Measurements from ENCODE around the gene LZTS2.

Gene LZTS2

DNA sequence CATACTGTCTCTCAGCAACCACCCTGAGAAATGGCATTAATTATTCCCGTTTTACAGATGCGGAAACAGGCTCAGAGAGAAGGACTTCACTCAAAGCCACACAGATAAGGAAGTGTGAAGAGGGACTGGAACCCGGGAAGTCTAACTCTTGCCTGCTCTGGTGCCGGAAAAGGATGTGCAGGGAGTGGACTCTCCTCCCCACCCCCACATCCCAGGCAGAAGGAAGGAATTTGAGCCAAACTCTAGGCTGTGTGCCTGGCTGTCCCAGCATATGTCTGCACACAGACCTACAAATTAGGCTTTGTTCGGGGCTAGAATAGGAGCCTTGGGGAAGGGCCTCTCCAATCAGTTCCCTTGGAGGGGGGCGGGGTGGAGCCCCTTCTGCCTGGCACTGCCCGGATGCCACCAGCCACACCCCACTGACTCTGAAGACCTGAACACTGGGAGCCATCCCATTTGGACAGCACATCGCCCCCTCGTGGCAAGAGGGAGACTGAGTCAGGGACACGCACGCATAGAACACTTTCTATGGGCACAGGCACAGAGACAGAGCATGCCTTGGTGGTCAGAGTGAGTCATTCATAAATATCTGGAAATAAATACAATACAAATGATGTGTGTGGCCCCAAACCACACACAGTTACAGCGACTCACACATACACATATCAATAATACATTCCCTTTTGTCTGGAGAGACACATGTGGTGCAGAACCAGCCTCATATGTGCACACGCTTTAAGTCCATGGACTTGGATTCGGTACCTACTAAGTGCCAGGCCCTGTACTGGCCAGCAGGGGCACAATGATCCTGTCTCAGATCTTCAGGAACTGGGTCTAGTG is 13.1 kb downstream of the LZTS2 start:
- no peak overlapping the region for H3K4me3 ChIP-seq (ENCODE audit: low read depth, low read length)
- no peak overlapping the region for H3K9ac ChIP-seq (ENCODE audit: low read depth, low read length)
- no peaks in the 10 kb centered on the region for H3K36me3 ChIP-seq (ENCODE audit: control insufficient read depth, insufficient read depth, low read length)
- H3K4me1 ChIP-seq (ENCODE audit: control insufficient read depth, insufficient read depth, low read length) = no peaks in the 10 kb centered on the region
- H3K27me3 ChIP-seq (ENCODE audit: control insufficient read depth, insufficient read depth, low read length) = peaks cover 30% of the 10 kb centered on the region
- no peaks in the 10 kb centered on the region for H3K9me3 ChIP-seq (ENCODE audit: control insufficient read depth, insufficient read depth, low read length)

GRCh38 chr10:101013365-101013825 is 13.8 kb downstream of the LZTS2 start:
- Histone ChIP-seq H3K9ac (ENCODE audit: low read depth, low read length) (no peak overlapping the region), H3K4me1 (ENCODE audit: control insufficient read depth, insufficient read depth, low read length) (no peaks in the 10 kb centered on the region), H3K27me3 (ENCODE audit: control insufficient read depth, insufficient read depth, low read length) (peaks cover 37% of the 10 kb centered on the region), H3K4me3 (ENCODE audit: low read depth, low read length) (no peak overlapping the region), H3K36me3 (ENCODE audit: control insufficient read depth, insufficient read depth, low read length) (no peaks in the 10 kb centered on the region), H3K9me3 (ENCODE audit: control insufficient read depth, insufficient read depth, low read length) (no peaks in the 10 kb centered on the region)

GRCh38 chr10:101014230-101014884 is 14.7 kb downstream of the LZTS2 start:
- Histone ChIP-seq H3K36me3 (ENCODE audit: control insufficient read depth, insufficient read depth, low read length) (no peaks in the 10 kb centered on the region), H3K27me3 (ENCODE audit: control insufficient read depth, insufficient read depth, low read length) (peaks cover 45% of the 10 kb centered on the region), H3K4me1 (ENCODE audit: control insufficient read depth, insufficient read depth, low read length) (no peaks in the 10 kb centered on the region), H3K9me3 (ENCODE audit: control insufficient read depth, insufficient read depth, low read length) (no peaks in the 10 kb centered on the region), H3K9ac (ENCODE audit: low read depth, low read length) (no peak overlapping the region), H3K4me3 (ENCODE audit: low read depth, low read length) (no peak overlapping the region)

- no peak overlapping the region for H3K9ac ChIP-seq (ENCODE audit: low read depth, low read length)
- H3K4me3 ChIP-seq (ENCODE audit: low read depth, low read length) = no peak overlapping the region
- no peaks in the 10 kb centered on the region for H3K36me3 ChIP-seq (ENCODE audit: control insufficient read depth, insufficient read depth, low read length)
- no peaks in the 10 kb centered on the region for H3K4me1 ChIP-seq (ENCODE audit: control insufficient read depth, insufficient read depth, low read length)
- H3K27me3 ChIP-seq (ENCODE audit: control insufficient read depth, insufficient read depth, low read length) = peaks cover 51% of the 10 kb centered on the region
- H3K9me3 ChIP-seq (ENCODE audit: control insufficient read depth, insufficient read depth, low read length) = no peaks in the 10 kb centered on the region
Measured at GRCh38 chr10:101014966-101015581, 15.5 kb downstream of the LZTS2 start.

DNA sequence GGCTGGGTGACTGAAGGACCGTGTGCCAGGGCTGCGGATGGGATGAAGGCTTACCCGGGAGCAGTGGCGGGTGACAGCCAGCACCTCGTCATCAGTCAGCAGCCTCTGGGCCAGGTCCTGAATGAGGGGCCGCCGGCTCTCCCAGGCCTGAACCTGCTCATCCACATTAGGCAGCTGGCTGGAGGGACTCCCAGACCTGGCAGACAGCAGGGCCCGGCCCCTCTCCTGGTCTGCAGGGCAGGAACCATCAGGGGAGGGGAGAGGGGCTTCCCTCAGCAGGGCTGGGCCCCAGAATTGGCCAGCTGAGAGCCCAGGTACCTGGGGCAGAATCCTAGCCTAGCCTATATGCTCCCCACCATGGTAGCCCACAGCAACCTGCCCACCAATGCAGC is 16.0 kb downstream of the LZTS2 start:
- Histone ChIP-seq H3K4me1 (ENCODE audit: control insufficient read depth, insufficient read depth, low read length) (no peaks in the 10 kb centered on the region), H3K36me3 (ENCODE audit: control insufficient read depth, insufficient read depth, low read length) (no peaks in the 10 kb centered on the region), H3K9me3 (ENCODE audit: control insufficient read depth, insufficient read depth, low read length) (no peaks in the 10 kb centered on the region), H3K4me3 (ENCODE audit: low read depth, low read length) (no peak overlapping the region), H3K9ac (ENCODE audit: low read depth, low read length) (no peak overlapping the region), H3K27me3 (ENCODE audit: control insufficient read depth, insufficient read depth, low read length) (peaks cover 53% of the 10 kb centered on the region)

- Histone ChIP-seq H3K36me3 (ENCODE audit: control insufficient read depth, insufficient read depth, low read length) (peaks cover 2% of the 10 kb centered on the region), H3K9me3 (ENCODE audit: control insufficient read depth, insufficient read depth, low read length) (no peaks in the 10 kb centered on the region), H3K4me1 (ENCODE audit: control insufficient read depth, insufficient read depth, low read length) (no peaks in the 10 kb centered on the region), H3K4me3 (ENCODE audit: low read depth, low read length) (no peak overlapping the region), H3K27me3 (ENCODE audit: control insufficient read depth, insufficient read depth, low read length) (peaks cover 55% of the 10 kb centered on the region), H3K9ac (ENCODE audit: low read depth, low read length) (no peak overlapping the region)
Measured at GRCh38 chr10:101016814-101017213, 17.2 kb downstream of the LZTS2 start.

DNA sequence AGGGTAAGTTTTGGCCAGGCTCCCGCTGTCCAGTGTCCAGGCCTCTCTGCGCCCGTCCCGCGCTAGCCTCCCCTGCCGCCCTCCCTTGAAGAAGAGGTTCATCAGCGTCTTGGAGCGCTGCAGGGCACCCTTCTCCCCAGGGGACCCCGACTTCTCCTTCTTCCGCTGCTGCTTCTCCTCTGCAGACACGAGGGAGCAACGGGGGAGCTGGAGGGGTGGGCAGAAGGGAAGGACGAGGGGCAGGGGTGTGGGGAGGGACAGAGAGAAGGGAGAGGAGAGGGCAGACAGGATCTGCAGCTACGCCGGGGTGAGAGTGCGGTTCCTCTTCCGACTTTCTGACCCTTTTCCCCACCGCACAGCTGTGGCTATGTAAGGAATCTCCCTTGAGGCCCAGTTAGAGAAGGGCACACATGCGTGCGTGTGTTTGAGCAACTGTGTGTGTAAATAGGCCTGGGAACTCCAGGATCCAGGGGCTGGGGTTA is 18.6 kb downstream of the LZTS2 start:
- Histone ChIP-seq H3K36me3 (ENCODE audit: control insufficient read depth, insufficient read depth, low read length) (peaks cover 2% of the 10 kb centered on the region), H3K9me3 (ENCODE audit: control insufficient read depth, insufficient read depth, low read length) (no peaks in the 10 kb centered on the region), H3K9ac (ENCODE audit: low read depth, low read length) (no peak overlapping the region), H3K4me3 (ENCODE audit: low read depth, low read length) (peak overlapping the region; percentile 53), H3K4me1 (ENCODE audit: control insufficient read depth, insufficient read depth, low read length) (no peaks in the 10 kb centered on the region), H3K27me3 (ENCODE audit: control insufficient read depth, insufficient read depth, low read length) (peaks cover 55% of the 10 kb centered on the region)

DNA sequence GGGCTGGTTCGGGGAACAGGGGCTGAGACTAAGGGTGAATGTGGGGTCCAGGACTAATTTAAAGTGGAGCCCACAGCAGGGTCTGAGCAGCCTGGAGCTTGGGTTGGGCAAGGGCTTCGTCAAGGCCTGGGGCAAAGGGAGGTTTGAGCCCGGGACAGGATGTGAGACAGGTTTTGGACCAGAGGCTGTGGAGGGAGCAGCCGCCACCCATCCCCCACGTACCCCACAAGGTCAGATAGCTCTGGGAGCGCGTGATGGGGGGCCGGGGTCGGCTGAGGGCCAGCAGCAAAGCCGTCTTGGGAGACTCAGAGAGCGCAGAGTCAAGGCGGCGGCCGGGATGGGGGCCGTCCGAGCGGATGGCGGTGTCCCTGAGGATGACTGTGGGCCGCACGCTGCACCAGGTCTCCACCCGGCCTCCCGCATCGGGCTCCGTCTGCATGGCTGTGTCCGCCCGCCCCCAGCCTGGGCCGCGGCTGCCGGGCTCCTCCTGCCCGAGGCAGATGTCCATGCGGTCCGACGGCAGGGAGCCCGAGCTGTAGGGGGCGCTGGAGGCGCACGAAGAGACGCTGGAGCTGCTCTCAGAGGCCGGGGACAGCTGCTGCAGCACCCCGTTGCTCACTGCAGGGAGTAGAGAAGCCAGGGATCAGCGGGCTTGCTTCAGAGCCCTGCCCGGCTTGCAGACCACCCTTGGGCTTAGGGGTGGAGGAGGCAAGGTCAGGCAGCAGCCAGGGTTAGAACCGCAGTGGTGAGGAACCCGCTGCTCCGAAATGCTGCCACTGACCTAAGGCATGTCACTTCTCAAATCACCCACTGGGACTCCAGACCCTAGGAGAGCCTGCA is 19.2 kb downstream of the LZTS2 start:
- Histone ChIP-seq H3K4me3 (ENCODE audit: low read depth, low read length) (peak overlapping the region; percentile 53), H3K9me3 (ENCODE audit: control insufficient read depth, insufficient read depth, low read length) (no peaks in the 10 kb centered on the region), H3K9ac (ENCODE audit: low read depth, low read length) (no peak overlapping the region), H3K36me3 (ENCODE audit: control insufficient read depth, insufficient read depth, low read length) (peaks cover 2% of the 10 kb centered on the region), H3K27me3 (ENCODE audit: control insufficient read depth, insufficient read depth, low read length) (peaks cover 55% of the 10 kb centered on the region), H3K4me1 (ENCODE audit: control insufficient read depth, insufficient read depth, low read length) (no peaks in the 10 kb centered on the region)

DNA sequence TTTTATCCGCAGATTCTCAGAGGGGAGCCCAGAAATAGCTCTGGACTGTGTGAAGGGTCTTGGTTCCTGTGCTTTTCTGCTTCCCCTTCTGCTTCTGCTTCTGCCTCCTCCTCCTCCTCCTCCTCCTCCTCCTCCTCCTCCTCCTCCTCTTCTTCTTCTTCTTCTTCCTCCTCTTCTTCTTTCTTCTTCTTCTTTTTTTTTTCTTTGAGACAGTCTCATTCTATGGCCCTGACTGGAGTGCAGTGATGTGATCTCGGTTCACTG is 19.8 kb downstream of the LZTS2 start:
- Histone ChIP-seq H3K27me3 (ENCODE audit: control insufficient read depth, insufficient read depth, low read length) (peaks cover 55% of the 10 kb centered on the region), H3K9me3 (ENCODE audit: control insufficient read depth, insufficient read depth, low read length) (no peaks in the 10 kb centered on the region), H3K9ac (ENCODE audit: low read depth, low read length) (no peak overlapping the region), H3K36me3 (ENCODE audit: control insufficient read depth, insufficient read depth, low read length) (peaks cover 2% of the 10 kb centered on the region), H3K4me1 (ENCODE audit: control insufficient read depth, insufficient read depth, low read length) (no peaks in the 10 kb centered on the region), H3K4me3 (ENCODE audit: low read depth, low read length) (no peak overlapping the region)

DNA sequence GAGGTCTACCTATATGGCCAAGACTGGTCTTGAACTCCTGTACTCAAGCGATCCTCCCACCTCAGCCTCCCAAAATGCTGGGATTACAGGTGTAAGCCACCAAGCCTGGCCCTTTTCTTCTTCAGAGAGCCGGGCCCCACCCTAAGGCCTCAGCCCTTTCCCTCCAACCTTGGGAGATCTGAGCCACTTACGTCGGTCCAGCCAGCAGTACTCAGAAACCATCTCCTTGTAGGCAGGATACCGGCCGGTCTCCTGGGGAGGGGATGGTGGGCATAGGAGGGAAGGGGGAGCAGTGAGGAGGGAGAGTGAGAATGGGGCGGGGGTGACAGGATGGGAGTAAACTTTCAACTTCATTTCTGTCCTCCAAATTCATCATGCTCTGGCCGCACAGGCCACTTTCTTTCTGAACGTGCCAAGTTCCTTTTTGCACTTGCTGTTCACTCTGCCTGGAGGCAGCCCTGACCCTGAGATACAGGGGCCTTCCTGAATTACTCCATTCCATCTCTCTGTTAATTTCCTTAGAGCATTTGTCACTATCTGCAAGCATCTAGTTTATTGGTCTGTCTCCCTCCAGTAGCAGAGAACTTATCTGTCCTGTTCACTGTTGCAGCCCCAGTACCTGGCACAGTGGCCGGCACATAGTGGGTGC is 20.9 kb downstream of the LZTS2 start:
- Histone ChIP-seq H3K4me1 (ENCODE audit: control insufficient read depth, insufficient read depth, low read length) (no peaks in the 10 kb centered on the region), H3K9me3 (ENCODE audit: control insufficient read depth, insufficient read depth, low read length) (no peaks in the 10 kb centered on the region), H3K9ac (ENCODE audit: low read depth, low read length) (no peak overlapping the region), H3K36me3 (ENCODE audit: control insufficient read depth, insufficient read depth, low read length) (peaks cover 2% of the 10 kb centered on the region), H3K4me3 (ENCODE audit: low read depth, low read length) (no peak overlapping the region), H3K27me3 (ENCODE audit: control insufficient read depth, insufficient read depth, low read length) (peaks cover 44% of the 10 kb centered on the region)

DNA sequence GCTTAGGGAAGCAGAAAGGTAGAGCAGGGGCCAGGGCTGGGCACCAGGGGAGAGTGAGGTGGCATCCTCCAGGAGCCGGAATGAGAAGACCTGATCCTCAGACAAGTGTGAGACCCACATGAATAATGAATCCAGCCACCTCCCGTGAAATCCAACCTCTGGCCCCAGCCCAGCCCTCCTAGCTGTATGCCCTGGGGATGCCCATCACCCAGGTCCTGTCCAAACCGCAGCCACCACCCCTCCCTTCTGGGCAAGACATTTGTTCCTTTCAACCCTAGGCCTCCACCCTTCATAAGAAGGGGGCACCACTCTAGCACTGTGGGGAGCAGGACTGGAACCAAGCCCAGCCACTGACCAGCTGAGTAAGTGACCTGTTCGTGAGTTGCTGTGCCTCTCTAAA is 21.6 kb downstream of the LZTS2 start:
- Histone ChIP-seq H3K4me3 (ENCODE audit: low read depth, low read length) (no peak overlapping the region), H3K27me3 (ENCODE audit: control insufficient read depth, insufficient read depth, low read length) (peaks cover 40% of the 10 kb centered on the region), H3K4me1 (ENCODE audit: control insufficient read depth, insufficient read depth, low read length) (no peaks in the 10 kb centered on the region), H3K9ac (ENCODE audit: low read depth, low read length) (no peak overlapping the region), H3K9me3 (ENCODE audit: control insufficient read depth, insufficient read depth, low read length) (no peaks in the 10 kb centered on the region), H3K36me3 (ENCODE audit: control insufficient read depth, insufficient read depth, low read length) (peaks cover 2% of the 10 kb centered on the region)
